ENCODE data around the gene OPN3. TPM values are rescaled to one million over a fixed set of nuclear protein-coding genes. Genes with fewer than 3 reads are reported as not detected.
A peak's percentile ranks its signal among the peaks of the same experiment; 100 is the strongest.

The OPN3 gene
- polyA plus RNA-seq, 2 of the 4 experiments (the other 2 are of a cell fraction), result 41.0 to 144 TPM

DNA sequence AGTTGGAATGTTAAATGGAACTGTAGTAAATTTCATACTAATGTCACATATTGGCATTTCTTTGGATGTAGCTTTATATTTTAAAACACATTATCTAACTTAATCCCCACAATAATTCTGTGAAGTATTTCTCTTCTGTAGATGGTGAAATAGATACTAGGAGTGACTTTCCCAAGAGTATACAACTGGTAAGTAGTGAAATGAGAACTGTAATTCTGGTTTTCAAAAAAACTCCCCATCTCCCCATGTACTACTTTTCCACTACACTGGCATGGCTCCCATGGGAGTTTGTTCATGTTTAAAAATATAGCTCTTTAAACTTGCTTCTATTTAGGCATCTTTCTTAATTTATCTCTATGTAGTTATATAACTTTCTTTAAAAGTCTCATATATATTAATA lies 10.2 kb downstream of the OPN3 start:
- no peak for TF ChIP-seq ESRRA (IDR thresholded peaks at IDR 0.05; ENCODE audit: borderline replicate concordance, low read length)
- TF ChIP-seq CEBPB (IDR thresholded peaks at IDR 0.05), result no peak
- no peak for TF ChIP-seq CBX8 (IDR thresholded peaks at IDR 0.05)
- TF ChIP-seq, protein P1, sequence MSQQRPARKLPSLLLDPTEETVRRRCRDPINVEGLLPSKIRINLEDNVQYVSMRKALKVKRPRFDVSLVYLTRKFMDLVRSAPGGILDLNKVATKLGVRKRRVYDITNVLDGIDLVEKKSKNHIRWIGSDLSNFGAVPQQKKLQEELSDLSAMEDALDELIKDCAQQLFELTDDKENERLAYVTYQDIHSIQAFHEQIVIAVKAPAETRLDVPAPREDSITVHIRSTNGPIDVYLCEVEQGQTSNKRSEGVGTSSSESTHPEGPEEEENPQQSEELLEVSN (IDR thresholded peaks at IDR 0.05; ENCODE audit: borderline replicate concordance, low read depth), result no peak
- no peak for TF ChIP-seq BHLHE40 (IDR thresholded peaks at IDR 0.05; ENCODE audit: low read depth, low read length)
- no peak for TF ChIP-seq MAFK (IDR thresholded peaks at IDR 0.05; ENCODE audit: partially characterized antibody)
- TF ChIP-seq, protein P2, sequence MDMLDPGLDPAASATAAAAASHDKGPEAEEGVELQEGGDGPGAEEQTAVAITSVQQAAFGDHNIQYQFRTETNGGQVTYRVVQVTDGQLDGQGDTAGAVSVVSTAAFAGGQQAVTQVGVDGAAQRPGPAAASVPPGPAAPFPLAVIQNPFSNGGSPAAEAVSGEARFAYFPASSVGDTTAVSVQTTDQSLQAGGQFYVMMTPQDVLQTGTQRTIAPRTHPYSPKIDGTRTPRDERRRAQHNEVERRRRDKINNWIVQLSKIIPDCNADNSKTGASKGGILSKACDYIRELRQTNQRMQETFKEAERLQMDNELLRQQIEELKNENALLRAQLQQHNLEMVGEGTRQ (IDR thresholded peaks at IDR 0.05), result no peak
- TF ChIP-seq, protein P3, sequence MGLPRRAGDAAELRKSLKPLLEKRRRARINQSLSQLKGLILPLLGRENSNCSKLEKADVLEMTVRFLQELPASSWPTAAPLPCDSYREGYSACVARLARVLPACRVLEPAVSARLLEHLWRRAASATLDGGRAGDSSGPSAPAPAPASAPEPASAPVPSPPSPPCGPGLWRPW (IDR thresholded peaks at IDR 0.05), result no peak
- no peak for ATAC-seq
- ChIA-PET CTCF (interaction anchor here (0.7 to 1.8 kb wide), 7 partner anchors 11 to 205 kb away, joined by 3 to 14 read pairs (median 4); partner anchors contain the start of genes CHML and OPN3), POLR2A (interaction anchor here (1.0 kb wide), 1 partner anchor 10 kb away, joined by 3 read pairs; the partner anchor contains the start of genes CHML and OPN3)
- no peaks in the 10 kb centered on the region for H3K9me3 ChIP-seq
- DNase-seq (ENCODE audit: low read depth in 1 of 2, low spot score in 1 of 2), result no peak
- FAIRE-seq, result no peak
- peaks cover 47% of the 10 kb centered on the region for H3K4me1 ChIP-seq
- no peak overlapping the region for H3K4me3 ChIP-seq
- no peak overlapping the region for H3K27ac ChIP-seq
- no peak overlapping the region for H3K4me2 ChIP-seq

DNA sequence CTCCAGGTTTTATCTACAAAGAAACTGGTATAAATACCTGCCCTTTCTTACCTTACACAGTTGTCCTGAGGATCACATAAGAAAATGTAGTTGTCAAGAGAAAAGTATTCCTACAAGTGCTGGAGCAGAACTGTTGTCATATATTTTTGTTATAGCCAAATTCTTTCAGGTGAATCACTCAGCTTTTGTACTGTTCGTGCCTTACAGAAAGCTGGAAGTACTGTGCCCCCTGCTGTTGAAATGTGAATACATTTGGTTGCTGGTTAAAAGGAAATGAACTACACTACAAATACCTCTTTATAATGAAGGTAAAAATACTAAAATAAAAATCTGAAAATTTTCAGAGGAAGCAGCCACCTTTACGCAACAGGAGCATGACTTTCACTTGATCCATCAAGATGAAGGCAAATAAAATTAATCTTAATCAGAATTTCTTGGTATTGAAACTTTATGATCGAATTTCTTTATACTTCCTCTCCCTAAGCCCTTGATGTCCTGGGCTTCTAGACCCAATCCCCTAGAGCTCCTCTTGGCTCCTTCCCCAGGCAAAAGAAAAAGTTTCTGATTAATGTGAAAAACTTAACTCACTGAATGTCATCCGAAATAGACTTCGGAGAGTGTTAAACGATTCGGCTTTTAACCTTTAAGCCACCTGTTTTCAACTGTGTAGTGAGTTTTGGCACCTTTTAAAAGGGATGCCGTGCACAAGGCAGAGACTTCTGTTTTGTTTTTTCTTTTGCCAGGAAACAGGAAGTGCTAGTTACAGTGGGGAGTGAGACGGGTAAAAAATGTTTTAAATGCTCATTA lies 12.5 kb downstream of the OPN3 start:
- Histone ChIP-seq H3K27ac (peak overlapping the region; percentile 39 to 42; a peak in 4 of 6 replicates), H3K4me2 (peak overlapping the region; percentile 17; the same call in 2 of the 3 replicates), H3K4me1 (peaks cover 46% of the 10 kb centered on the region), H3K9me3 (no peaks in the 10 kb centered on the region), H3K4me3 (no peak overlapping the region)
- FAIRE-seq, result peak; percentile 56
- POLR2A ChIA-PET, result interaction anchor here (1.0 to 1.1 kb wide), 3 partner anchors 13 to 95 kb away, joined by 3 to 4 read pairs (median 4); partner anchors contain the start of genes CHML and OPN3
- peak; percentile 66 to 81; a peak in 5 of 6 replicates for ATAC-seq
- peak; percentile 60 to 79 for DNase-seq (ENCODE audit: low read depth in 1 of 2, low spot score in 1 of 2)
- CTCF ChIA-PET, result interaction anchor here (0.5 to 4.3 kb wide), 18 partner anchors 8 to 222 kb away, joined by 3 to 120 read pairs (median 4); partner anchors contain the start of genes CHML, KMO and OPN3
- 52% methylated on average over 9 of the region's 9 CpGs for WGBS (ENCODE audit: missing lambda C conversion rate)
- peak; percentile 94 for TF ChIP-seq SMC3 (IDR thresholded peaks at IDR 0.05)
- TF ChIP-seq HOXA7 (CRISPR knock-in tag; IDR thresholded peaks at IDR 0.05), result no peak
- TF ChIP-seq RCOR1 (IDR thresholded peaks at IDR 0.05; ENCODE audit: low read depth, low read length), result no peak
- no peak for TF ChIP-seq RNF2 (IDR thresholded peaks at IDR 0.05; ENCODE audit: borderline replicate concordance, low read depth)
- TF ChIP-seq ZFP36 (IDR thresholded peaks at IDR 0.05; ENCODE audit: borderline replicate concordance, partially characterized antibody), result no peak
- TF ChIP-seq ZNF302 (CRISPR knock-in tag; IDR thresholded peaks at IDR 0.05), result no peak
- TF ChIP-seq JUNB (IDR thresholded peaks at IDR 0.05), result no peak
- peak; percentile 69; the same call in 1 of the 2 replicates for TF ChIP-seq POLR2AphosphoS2 (conservative IDR thresholded peaks at IDR 0.05; ENCODE audit: low read length)
- TF ChIP-seq HDAC2 (IDR thresholded peaks at IDR 0.05), result no peak
- TF ChIP-seq NFE2L2 (conservative IDR thresholded peaks at IDR 0.05; ENCODE audit: low read length), result no peak
- no peak for TF ChIP-seq NPAS2 (CRISPR knock-in tag; IDR thresholded peaks at IDR 0.05; ENCODE audit: borderline replicate concordance)
- TF ChIP-seq, protein P2 (IDR thresholded peaks at IDR 0.05), result no peak
- TF ChIP-seq RAD21 (conservative IDR thresholded peaks at IDR 0.05 in 1 of 2, IDR thresholded peaks at IDR 0.05 in 1 of 2), result peak; percentile 90 to 92
- TF ChIP-seq, protein P4, sequence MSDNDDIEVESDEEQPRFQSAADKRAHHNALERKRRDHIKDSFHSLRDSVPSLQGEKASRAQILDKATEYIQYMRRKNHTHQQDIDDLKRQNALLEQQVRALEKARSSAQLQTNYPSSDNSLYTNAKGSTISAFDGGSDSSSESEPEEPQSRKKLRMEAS (IDR thresholded peaks at IDR 0.05), result no peak
- TF ChIP-seq FOSL2 (IDR thresholded peaks at IDR 0.05), result no peak
- peak; percentile 49 for TF ChIP-seq FOSL2 (CRISPR knock-in tag; IDR thresholded peaks at IDR 0.05)
- TF ChIP-seq JUN (IDR thresholded peaks at IDR 0.05), result no peak
- no peak for TF ChIP-seq ESRRA (IDR thresholded peaks at IDR 0.05; ENCODE audit: borderline replicate concordance, low read length)
- no peak for TF ChIP-seq SREBF2 (IDR thresholded peaks at IDR 0.05)
- no peak for TF ChIP-seq GATA3 (IDR thresholded peaks at IDR 0.05; ENCODE audit: borderline replicate concordance)
- TF ChIP-seq, protein P1 (IDR thresholded peaks at IDR 0.05; ENCODE audit: borderline replicate concordance, low read depth), result no peak
- TF ChIP-seq, protein P5, sequence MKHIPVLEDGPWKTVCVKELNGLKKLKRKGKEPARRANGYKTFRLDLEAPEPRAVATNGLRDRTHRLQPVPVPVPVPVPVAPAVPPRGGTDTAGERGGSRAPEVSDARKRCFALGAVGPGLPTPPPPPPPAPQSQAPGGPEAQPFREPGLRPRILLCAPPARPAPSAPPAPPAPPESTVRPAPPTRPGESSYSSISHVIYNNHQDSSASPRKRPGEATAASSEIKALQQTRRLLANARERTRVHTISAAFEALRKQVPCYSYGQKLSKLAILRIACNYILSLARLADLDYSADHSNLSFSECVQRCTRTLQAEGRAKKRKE (CRISPR knock-in tag; IDR thresholded peaks at IDR 0.05; ENCODE audit: low read depth), result no peak
- no peak for TF ChIP-seq KDM1A (IDR thresholded peaks at IDR 0.05; ENCODE audit: low read depth)
- no peak for TF ChIP-seq CBX8 (IDR thresholded peaks at IDR 0.05)
- no peak for TF ChIP-seq RFX5 (IDR thresholded peaks at IDR 0.05)
- TF ChIP-seq TP53 (CRISPR knock-in tag; IDR thresholded peaks at IDR 0.05), result no peak
- no peak for TF ChIP-seq EHMT2 (IDR thresholded peaks at IDR 0.05; ENCODE audit: low read depth)
- TF ChIP-seq MAFK (IDR thresholded peaks at IDR 0.05; ENCODE audit: partially characterized antibody), result no peak
- no peak for TF ChIP-seq PHF8 (IDR thresholded peaks at IDR 0.05; ENCODE audit: borderline replicate concordance, low read depth)
- TF ChIP-seq CHD4 (IDR thresholded peaks at IDR 0.05; ENCODE audit: borderline replicate concordance), result no peak
